Gastroesophageal sphincter (tissue), 3 donors: ENCODE measurements around the gene FHL1.

Experiments used
- EP300 ChIP-seq: sonication (generic); formaldehyde crosslinking; IDR thresholded peaks from one replicate; pipeline ENCODE4 v1.6.1; 2017; ENCODE audit warnings: antibody characterized with exemption, mild to moderate bottlenecking
- POLR2A ChIP-seq, 2 donors: fragments of 450-650 bp; IDR thresholded peaks; one replicate each; pipeline ENCODE4 v1.6.1; 2017; ENCODE audit warnings: antibody characterized with exemption in 2 of 2, mild to moderate bottlenecking in 2 of 2, moderate library complexity in 1 of 2
- POLR2AphosphoS5 ChIP-seq: sonication (generic); formaldehyde crosslinking; IDR thresholded peaks from one replicate; pipeline ENCODE4 v1.6.1; 2017; ENCODE audit warnings: antibody characterized with exemption
- TF ChIP-seq, protein P1 (sequence below), 4 experiments: fragments of 200-600 bp in 2 of 4; fragments of 450-650 bp in 2 of 4; sonication (generic) in 1 of 4; IDR thresholded peaks; one replicate each; pipeline ENCODE4 v1.5.1; 2017 to 2019; ENCODE audit warnings: antibody characterized with exemption in 4 of 4, mild to moderate bottlenecking in 2 of 4, moderate library complexity in 2 of 4

DNA sequence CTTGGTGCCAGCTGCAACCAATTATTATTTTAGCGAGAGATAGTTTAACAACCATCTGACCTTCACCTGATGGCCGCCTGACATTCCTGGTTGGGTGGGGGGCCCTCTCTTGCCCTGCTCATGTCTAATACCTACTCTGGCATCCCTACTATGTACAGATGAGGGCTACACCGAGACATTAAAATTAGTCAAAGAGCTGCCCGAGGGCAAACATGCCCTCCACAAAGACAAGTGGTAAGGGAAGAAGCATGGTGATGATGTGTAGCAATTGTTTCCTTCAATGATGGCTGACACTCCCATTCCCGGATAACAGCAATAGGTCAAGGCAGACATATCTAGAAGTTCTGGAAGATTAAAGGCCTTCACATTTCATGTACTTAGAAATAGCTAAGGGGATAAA is 54.3 kb downstream of the FHL1 start:
- TF ChIP-seq, protein P1, sequence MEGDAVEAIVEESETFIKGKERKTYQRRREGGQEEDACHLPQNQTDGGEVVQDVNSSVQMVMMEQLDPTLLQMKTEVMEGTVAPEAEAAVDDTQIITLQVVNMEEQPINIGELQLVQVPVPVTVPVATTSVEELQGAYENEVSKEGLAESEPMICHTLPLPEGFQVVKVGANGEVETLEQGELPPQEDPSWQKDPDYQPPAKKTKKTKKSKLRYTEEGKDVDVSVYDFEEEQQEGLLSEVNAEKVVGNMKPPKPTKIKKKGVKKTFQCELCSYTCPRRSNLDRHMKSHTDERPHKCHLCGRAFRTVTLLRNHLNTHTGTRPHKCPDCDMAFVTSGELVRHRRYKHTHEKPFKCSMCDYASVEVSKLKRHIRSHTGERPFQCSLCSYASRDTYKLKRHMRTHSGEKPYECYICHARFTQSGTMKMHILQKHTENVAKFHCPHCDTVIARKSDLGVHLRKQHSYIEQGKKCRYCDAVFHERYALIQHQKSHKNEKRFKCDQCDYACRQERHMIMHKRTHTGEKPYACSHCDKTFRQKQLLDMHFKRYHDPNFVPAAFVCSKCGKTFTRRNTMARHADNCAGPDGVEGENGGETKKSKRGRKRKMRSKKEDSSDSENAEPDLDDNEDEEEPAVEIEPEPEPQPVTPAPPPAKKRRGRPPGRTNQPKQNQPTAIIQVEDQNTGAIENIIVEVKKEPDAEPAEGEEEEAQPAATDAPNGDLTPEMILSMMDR (IDR thresholded peaks at IDR 0.05): no peak
- no peak for TF ChIP-seq POLR2AphosphoS5
- no peak for TF ChIP-seq POLR2A (IDR thresholded peaks at IDR 0.05)
- no peak for TF ChIP-seq EP300
